SHP77 (cell line): ENCODE data around the gene MMP10.

Source experiments
- DNase-seq, 2 experiments: peaks; one replicate each; lab custom pipeline; 2025; lab: John Stamatoyannopoulos, UW

Gene MMP10

GRCh38 chr11:102729849-102730815, 50.3 kb downstream of the MMP10 start:
- no peak for DNase-seq

- DNase-seq: no peak
Observed at GRCh38 chr11:102727890-102728289, 52.5 kb downstream of the MMP10 start.

GRCh38 chr11:102724904-102725500, 55.4 kb downstream of the MMP10 start, which contains the start of gene MMP8:
Gene MMP8, minus strand, starts transcription at chr11:102724954. Its CDS starts 99 bp downstream, at chr11:102724855.
- DNase-seq: no peak

- DNase-seq: no peak
Observed at GRCh38 chr11:102722821-102723220, 57.6 kb downstream of the MMP10 start.
